ENCODE data around the gene DCAF11.

DCAF11 gene

DNA sequence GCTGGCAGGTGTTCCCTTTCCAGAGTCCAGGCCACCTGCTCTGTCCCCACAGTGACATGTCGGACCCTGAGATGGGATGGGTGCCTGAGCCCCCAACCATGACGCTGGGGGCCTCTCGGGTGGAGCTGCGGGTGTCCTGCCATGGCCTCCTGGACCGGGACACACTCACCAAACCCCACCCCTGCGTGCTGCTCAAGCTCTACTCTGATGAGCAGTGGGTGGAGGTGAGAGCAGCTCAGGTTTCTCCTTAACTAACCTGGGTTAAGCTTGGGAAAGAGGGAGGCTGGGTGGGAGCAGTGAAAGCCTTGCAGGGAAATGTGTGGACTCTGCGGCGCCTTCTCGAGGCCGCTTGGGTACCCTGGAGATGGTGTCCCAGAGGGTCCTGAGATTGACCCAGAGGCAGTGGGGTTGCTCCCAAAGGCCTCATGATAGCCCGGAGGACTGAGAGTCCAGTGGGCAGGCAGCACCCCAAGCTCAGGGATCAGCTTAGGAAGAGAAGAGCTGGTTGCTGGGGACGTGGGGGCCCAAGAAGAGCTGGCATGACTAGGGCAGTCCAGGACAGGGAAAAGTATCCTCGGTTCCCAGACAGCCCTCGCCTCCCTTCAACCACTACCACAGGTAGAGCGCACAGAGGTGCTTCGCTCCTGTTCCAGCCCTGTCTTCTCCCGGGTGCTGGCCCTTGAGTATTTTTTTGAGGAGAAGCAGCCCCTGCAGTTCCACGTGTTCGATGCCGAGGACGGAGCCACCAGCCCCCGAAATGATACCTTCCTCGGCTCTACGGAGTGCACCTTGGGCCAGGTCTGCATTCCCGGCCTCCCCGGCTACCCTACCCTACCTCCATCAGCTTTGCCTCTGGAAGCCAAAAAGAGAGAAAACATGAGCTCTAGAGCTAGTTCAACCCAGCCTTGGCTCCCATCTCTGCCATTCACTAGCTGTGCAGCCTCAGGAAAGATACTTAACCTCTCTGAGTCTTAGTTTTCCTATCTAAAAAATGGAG is 41.4 kb upstream of the DCAF11 start:
- H3K27me3 Mint-ChIP-seq: peaks cover 20% of the 10 kb centered on the region

DNA sequence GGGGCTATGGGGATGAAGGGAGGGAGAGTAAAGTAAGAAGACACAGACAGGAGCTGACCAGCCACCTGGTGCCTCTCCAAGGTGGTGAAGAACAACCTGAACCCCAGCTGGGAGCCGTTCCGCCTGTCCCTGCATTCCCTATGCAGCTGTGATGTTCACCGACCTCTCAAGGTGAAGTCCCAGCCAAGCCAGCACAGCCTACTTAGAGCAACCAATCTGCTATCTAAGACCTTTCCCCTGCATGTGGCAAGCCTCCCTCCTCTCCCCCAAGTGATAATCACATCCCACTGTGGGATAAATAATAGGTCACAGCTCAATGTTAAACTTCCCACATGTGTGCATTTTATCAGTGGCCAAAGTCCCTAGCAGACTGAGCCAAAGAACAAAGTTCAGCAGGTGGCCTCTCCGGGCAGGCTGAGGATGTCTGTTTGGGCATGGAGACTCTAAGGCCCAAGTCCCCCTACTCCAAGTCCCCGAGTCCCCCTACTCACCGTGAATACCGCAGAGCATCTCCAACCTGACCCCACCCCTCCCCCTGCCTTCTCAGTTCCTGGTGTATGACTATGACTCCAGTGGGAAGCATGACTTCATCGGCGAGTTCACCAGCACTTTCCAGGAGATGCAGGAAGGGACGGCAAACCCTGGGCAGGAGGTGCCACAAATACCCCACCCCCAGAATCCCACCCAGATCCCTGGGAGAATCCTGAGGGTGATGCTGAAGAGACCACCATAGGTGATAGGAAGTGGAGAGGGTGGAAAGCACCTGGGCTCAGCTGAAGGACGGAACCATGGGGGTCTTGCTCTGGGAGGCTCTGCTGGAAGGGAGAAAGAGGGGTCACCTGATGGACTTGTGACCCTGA is 39.7 kb upstream of the DCAF11 start:
- DNase-seq (ENCODE audit: low spot score in 2 of 2): no peak
- no peaks in the 10 kb centered on the region for H3K9me3 Mint-ChIP-seq
- no peak overlapping the region for H3K27ac Mint-ChIP-seq (ENCODE audit: low read depth)
- H3K4me3 Mint-ChIP-seq: no peak overlapping the region
- H3K4me1 Mint-ChIP-seq: peaks cover 8% of the 10 kb centered on the region
- peaks cover 1% of the 10 kb centered on the region for H3K36me3 Mint-ChIP-seq (ENCODE audit: insufficient read depth)
- no peak for ATAC-seq (replicated peaks; ENCODE audit: extremely low read depth, poor library complexity, severe bottlenecking)
- peaks cover 12% of the 10 kb centered on the region for H3K27me3 Mint-ChIP-seq

More for the DNA sequence above, 41.4 kb upstream of the DCAF11 start:
- Mint-ChIP-seq H3K27ac (ENCODE audit: low read depth) (no peak overlapping the region), H3K4me1 (peaks cover 5% of the 10 kb centered on the region), H3K9me3 (no peaks in the 10 kb centered on the region), H3K4me3 (no peak overlapping the region), H3K36me3 (ENCODE audit: insufficient read depth) (peaks cover 1% of the 10 kb centered on the region)
- ATAC-seq (replicated peaks; ENCODE audit: extremely low read depth, poor library complexity, severe bottlenecking) (no peak), DNase-seq (ENCODE audit: low spot score in 2 of 2) (no peak)

DNA sequence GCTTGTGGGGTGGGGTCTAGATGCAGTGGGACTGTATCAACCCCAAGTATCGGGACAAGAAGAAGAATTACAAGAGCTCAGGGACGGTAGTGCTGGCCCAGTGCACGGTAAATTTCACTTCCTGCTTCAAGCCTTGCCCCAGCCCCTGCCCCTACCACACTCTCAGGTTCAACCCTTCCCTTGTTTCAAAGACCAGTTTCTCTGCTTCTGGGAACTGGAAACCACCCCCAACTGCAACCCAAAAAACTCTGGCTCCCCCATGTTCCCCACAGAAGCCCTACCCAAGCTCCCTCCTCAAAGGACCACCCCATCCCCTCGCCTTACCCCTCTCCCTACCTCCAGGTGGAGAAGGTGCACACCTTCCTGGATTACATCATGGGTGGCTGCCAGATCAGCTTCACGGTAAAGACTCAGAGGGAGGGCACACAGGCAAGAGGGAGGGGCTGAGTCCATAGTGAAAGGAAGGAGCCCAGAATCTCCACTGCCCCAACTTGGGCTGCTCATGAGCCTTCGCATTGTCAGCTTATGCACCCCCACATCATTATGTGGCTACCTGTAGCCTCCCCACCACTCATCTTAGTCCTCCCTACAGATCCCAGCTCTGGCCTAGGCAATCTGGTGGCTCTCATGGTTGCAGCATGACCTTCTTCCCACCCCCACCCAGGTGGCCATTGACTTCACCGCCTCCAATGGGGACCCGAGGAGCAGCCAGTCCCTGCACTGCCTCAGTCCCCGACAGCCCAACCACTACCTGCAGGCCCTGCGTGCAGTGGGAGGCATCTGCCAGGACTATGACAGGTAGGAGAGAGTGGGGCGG is 38.9 kb upstream of the DCAF11 start:
- Mint-ChIP-seq H3K27me3 (peaks cover 7% of the 10 kb centered on the region), H3K27ac (ENCODE audit: low read depth) (no peak overlapping the region), H3K4me3 (no peak overlapping the region), H3K4me1 (peaks cover 16% of the 10 kb centered on the region), H3K36me3 (ENCODE audit: insufficient read depth) (peaks cover 1% of the 10 kb centered on the region), H3K9me3 (no peaks in the 10 kb centered on the region)
- ATAC-seq (replicated peaks; ENCODE audit: extremely low read depth, poor library complexity, severe bottlenecking) (no peak), DNase-seq (ENCODE audit: low spot score in 2 of 2) (no peak)

- ATAC-seq (replicated peaks; ENCODE audit: extremely low read depth, poor library complexity, severe bottlenecking) (no peak), DNase-seq (ENCODE audit: low spot score in 2 of 2) (no peak)
- no peak overlapping the region for H3K4me3 Mint-ChIP-seq
- peaks cover 1% of the 10 kb centered on the region for H3K36me3 Mint-ChIP-seq (ENCODE audit: insufficient read depth)
- no peaks in the 10 kb centered on the region for H3K9me3 Mint-ChIP-seq
- H3K4me1 Mint-ChIP-seq: peaks cover 14% of the 10 kb centered on the region
- peaks cover 2% of the 10 kb centered on the region for H3K27me3 Mint-ChIP-seq
- no peak overlapping the region for H3K27ac Mint-ChIP-seq (ENCODE audit: low read depth)
Observed at GRCh38 chr14:24076302-24076601, 38.3 kb upstream of the DCAF11 start.

DNA sequence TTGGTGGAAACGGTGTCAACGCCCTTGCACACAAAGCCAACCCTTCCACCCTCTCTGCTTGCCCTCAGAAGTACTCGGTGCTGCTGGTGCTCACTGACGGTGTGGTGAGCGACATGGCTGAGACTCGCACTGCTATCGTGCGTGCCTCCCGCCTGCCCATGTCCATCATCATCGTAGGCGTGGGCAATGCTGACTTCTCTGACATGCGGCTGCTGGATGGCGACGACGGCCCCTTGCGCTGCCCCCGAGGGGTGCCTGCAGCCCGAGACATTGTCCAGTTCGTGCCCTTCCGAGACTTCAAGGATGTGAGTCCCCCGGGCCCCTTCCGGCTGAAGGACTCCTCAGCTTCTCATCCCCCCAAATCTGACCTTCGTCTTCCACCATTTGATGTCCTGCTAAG is 37.5 kb upstream of the DCAF11 start:
- Mint-ChIP-seq H3K4me1 (peaks cover 18% of the 10 kb centered on the region), H3K4me3 (no peak overlapping the region), H3K27me3 (no peaks in the 10 kb centered on the region), H3K36me3 (ENCODE audit: insufficient read depth) (peaks cover 4% of the 10 kb centered on the region), H3K9me3 (no peaks in the 10 kb centered on the region), H3K27ac (ENCODE audit: low read depth) (no peak overlapping the region)
- ATAC-seq (replicated peaks; ENCODE audit: extremely low read depth, poor library complexity, severe bottlenecking) (no peak), DNase-seq (ENCODE audit: low spot score in 2 of 2) (no peak)

- no peak overlapping the region for H3K4me3 Mint-ChIP-seq
- ATAC-seq (replicated peaks; ENCODE audit: extremely low read depth, poor library complexity, severe bottlenecking) (no peak), DNase-seq (ENCODE audit: low spot score in 2 of 2) (no peak)
- H3K27ac Mint-ChIP-seq (ENCODE audit: low read depth): no peak overlapping the region
- H3K4me1 Mint-ChIP-seq: peaks cover 23% of the 10 kb centered on the region
- H3K27me3 Mint-ChIP-seq: no peaks in the 10 kb centered on the region
- H3K36me3 Mint-ChIP-seq (ENCODE audit: insufficient read depth): peaks cover 7% of the 10 kb centered on the region
- no peaks in the 10 kb centered on the region for H3K9me3 Mint-ChIP-seq
Observed at GRCh38 chr14:24078146-24078545, 36.4 kb upstream of the DCAF11 start.

- DNase-seq (ENCODE audit: low spot score in 2 of 2) (no peak), ATAC-seq (replicated peaks; ENCODE audit: extremely low read depth, poor library complexity, severe bottlenecking) (no peak)
- H3K27me3 Mint-ChIP-seq: no peaks in the 10 kb centered on the region
- H3K4me1 Mint-ChIP-seq: peaks cover 23% of the 10 kb centered on the region
- no peak overlapping the region for H3K27ac Mint-ChIP-seq (ENCODE audit: low read depth)
- no peaks in the 10 kb centered on the region for H3K9me3 Mint-ChIP-seq
- peak overlapping the region; percentile 45 for H3K4me3 Mint-ChIP-seq
- H3K36me3 Mint-ChIP-seq (ENCODE audit: insufficient read depth): peaks cover 7% of the 10 kb centered on the region
Observed at GRCh38 chr14:24079491-24080141, 35.0 kb upstream of the DCAF11 start.

DNA sequence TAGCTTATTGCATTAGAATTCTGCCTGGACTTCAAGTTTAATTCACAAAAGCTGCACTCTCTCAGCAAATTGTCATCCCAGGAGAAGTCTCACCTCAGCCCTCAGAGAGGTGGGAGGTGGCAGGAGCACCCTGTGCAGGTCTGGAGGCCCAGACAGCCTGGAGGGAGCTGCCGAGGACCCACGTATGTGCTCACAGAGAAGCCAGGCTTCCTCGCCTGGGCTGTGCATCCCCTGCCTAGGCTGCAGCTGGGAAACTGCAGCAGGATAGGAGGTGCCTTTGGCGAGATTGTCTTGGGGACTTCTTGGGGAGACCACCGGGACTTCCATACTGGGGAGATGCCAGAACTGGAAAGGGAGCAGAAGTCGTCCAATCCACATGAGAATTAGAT is 34.4 kb upstream of the DCAF11 start:
- peaks cover 23% of the 10 kb centered on the region for H3K4me1 Mint-ChIP-seq
- peak overlapping the region; percentile 83 for H3K4me3 Mint-ChIP-seq
- H3K27ac Mint-ChIP-seq (ENCODE audit: low read depth): no peak overlapping the region
- H3K9me3 Mint-ChIP-seq: no peaks in the 10 kb centered on the region
- DNase-seq (ENCODE audit: low spot score in 2 of 2): no peak
- peaks cover 7% of the 10 kb centered on the region for H3K36me3 Mint-ChIP-seq (ENCODE audit: insufficient read depth)
- no peaks in the 10 kb centered on the region for H3K27me3 Mint-ChIP-seq
- no peak for ATAC-seq (replicated peaks; ENCODE audit: extremely low read depth, poor library complexity, severe bottlenecking)

DNA sequence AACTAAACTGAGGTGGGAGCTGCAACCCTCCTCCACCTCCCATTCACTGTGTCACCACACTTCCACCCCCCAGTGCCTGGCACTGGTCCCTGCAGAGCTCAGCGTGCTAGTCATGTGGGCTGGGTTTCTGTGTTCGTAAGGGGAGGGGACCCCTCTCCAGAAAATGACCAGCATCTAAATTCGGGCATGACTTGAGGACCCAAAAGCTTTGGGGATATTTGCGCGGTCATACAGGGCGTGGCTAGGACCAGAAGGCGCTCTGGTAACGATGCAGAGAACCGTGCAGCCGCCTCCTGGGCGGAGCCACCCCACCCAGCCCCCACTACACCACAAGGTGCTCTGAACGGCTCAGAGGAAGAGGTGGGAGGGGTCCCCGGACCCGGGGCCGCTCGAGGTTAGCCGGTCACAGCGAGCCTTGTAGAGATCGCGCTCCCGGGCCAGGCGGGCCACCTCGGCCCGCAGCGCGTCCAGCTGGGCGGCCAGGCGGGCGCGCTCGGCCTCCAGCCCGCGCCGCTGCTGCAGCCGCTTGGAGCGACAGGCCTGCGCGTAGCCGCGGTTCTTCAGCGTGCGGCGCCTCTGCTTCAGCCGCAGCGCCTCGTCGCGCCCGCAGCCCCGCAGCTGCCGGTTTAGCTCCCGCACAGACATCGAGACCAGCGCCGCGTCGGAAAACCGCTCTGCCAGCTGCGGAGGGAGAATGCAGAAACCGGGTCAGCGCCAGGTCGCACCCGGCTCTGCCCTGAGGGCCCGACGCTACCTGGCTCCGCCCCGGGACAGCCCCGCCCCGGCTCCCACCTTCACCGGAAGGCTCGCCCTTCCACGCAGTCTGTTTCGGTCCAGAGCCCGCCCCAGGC is 33.5 kb upstream of the DCAF11 start:
- Mint-ChIP-seq H3K4me1 (peaks cover 23% of the 10 kb centered on the region), H3K27me3 (no peaks in the 10 kb centered on the region), H3K27ac (ENCODE audit: low read depth) (no peak overlapping the region), H3K36me3 (ENCODE audit: insufficient read depth) (peaks cover 7% of the 10 kb centered on the region), H3K9me3 (no peaks in the 10 kb centered on the region), H3K4me3 (peak overlapping the region; percentile 83)
- ATAC-seq (replicated peaks; ENCODE audit: extremely low read depth, poor library complexity, severe bottlenecking): peak; percentile 85
- DNase-seq (ENCODE audit: low spot score in 2 of 2): peak; percentile 33 to 41

GRCh38 chr14:24081739-24082211 is 32.8 kb upstream of the DCAF11 start:
- no peaks in the 10 kb centered on the region for H3K27me3 Mint-ChIP-seq
- ATAC-seq (replicated peaks; ENCODE audit: extremely low read depth, poor library complexity, severe bottlenecking) (no peak), DNase-seq (ENCODE audit: low spot score in 2 of 2) (no peak)
- peaks cover 23% of the 10 kb centered on the region for H3K4me1 Mint-ChIP-seq
- peak overlapping the region; percentile 83 for H3K27ac Mint-ChIP-seq (ENCODE audit: low read depth)
- peak overlapping the region; percentile 83 for H3K4me3 Mint-ChIP-seq
- no peaks in the 10 kb centered on the region for H3K9me3 Mint-ChIP-seq
- H3K36me3 Mint-ChIP-seq (ENCODE audit: insufficient read depth): peaks cover 7% of the 10 kb centered on the region

DNA sequence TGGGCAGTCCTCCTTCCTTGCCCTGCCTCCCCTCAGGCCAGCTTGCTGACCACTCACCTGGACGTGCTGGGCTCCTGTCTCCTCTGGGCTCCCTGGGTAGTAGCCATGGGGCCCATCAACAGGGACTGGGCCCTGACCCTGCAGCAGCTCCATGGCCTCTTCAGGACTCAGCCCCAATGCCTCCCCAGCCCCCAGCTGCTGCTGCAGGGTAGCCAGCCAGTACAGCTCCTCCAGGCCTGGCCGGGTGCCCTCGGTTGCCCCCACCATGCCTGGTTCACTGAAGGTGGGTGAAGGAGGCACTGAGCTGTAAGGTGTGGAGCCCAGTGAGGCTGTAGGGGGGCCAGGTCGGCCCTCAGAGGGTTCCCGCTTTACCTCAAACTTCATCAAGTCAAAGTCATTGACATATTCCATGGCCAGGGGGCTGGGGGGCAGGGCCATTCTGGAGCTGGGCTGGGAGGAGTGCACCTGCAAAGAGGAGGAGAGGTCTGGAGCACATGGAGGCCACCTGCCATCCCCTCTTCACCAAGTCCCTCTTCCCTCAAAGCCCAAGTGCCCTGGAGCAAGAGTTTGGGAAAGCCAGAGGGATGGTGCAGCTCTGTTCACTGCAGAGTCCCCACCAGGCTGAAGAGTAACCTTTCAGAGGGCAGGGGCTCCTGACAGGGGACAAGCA is 32.0 kb upstream of the DCAF11 start:
- Mint-ChIP-seq H3K4me3 (peak overlapping the region; percentile 83), H3K27me3 (no peaks in the 10 kb centered on the region), H3K4me1 (peaks cover 23% of the 10 kb centered on the region), H3K36me3 (ENCODE audit: insufficient read depth) (peaks cover 7% of the 10 kb centered on the region), H3K27ac (ENCODE audit: low read depth) (peak overlapping the region; percentile 83), H3K9me3 (no peaks in the 10 kb centered on the region)
- no peak for ATAC-seq (replicated peaks; ENCODE audit: extremely low read depth, poor library complexity, severe bottlenecking)
- no peak for DNase-seq (ENCODE audit: low spot score in 2 of 2)

All from central memory CD8-positive, alpha-beta T cell (primary cell).